ENCODE measurements around the gene MTHFSD. TPM values are rescaled to one million over a fixed set of nuclear protein-coding genes. Genes with fewer than 3 reads are reported as not detected.
A peak's percentile ranks its signal among the peaks of the same experiment; 100 is the strongest.

Gene MTHFSD
- total and polyA plus RNA-seq, 2 of the 8 experiments (the other 6 are each of a cell fraction or from before 2014, with no cell fraction given) = 7.1 to 9.8 TPM

DNA sequence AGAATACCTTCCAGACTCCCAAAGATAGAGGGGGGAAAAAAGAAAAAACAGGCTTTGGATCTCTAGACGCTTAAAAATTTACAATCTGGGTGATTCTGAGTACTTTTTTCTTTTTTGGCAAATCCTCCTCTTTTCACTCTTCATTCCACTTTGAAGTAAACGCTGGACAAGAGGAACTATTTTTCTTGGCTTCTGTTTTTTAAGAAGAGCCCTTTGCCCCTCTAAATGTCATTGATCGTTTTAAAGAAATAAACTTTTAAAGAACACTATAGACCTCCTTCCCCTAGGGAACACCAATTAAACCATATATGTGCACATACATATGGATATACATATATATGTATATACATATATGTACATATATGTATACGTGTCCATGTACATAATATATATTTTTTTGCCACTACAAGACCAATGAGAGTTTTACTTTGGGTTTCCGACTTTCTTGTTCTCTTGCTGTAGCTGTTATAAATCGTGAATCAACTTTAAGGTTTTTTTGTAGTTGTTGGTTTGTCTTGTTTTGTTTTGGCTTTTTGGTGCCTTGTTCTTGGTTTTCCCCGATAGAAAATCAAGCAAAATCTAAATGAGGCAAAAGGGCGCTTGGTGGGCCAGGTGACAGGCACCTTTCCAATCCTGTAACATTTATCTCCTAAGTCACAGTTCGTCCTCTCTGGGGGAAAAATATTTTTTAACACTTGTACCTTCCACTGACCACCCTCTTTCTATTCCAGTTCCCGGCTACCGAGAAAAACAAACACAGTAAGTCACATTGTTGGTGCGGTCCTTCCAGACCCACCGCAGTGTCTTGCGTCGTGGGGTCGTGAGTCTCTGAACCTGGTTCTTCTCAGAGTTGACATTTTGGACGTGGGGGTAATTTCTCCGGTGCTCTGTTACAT lies 40.3 kb downstream of the MTHFSD start:
- H2BK20ac ChIP-seq (ENCODE audit: low read length) = no peak overlapping the region
- H3K27me3 ChIP-seq (replicated peaks in 1 of 4; ENCODE audit: control insufficient read depth in 3 of 4, extremely low read depth in 1 of 4, insufficient read depth in 3 of 4, low read length in 3 of 4) = peaks cover 83 to 97% (median 92%) of the 10 kb centered on the region in 4 experiments
- no peaks in the 10 kb centered on the region; a peak in 1 of 4 replicates for H3K9me3 ChIP-seq (ENCODE audit: insufficient read depth in 2 of 2, low read depth in 1 of 2, low read length in 1 of 2)
- peaks cover 9 to 23% of the 10 kb centered on the region in 2 experiments for H4K20me1 ChIP-seq (replicated peaks in 1 of 2; ENCODE audit: control insufficient read depth in 1 of 2, insufficient read depth in 2 of 2, low read length in 2 of 2)
- FAIRE-seq = no peak
- no peak overlapping the region for H4K8ac ChIP-seq (ENCODE audit: extremely low read depth, insufficient read depth, low read length)
- H3K18ac ChIP-seq (ENCODE audit: extremely low read depth, low read length) = no peak overlapping the region
- no peak overlapping the region for H4K5ac ChIP-seq (ENCODE audit: insufficient read length, low read depth, low read length)
- WGBS, 2 experiments (ENCODE audit: extremely low coverage in 1 of 2, insufficient coverage in 1 of 2, insufficient read length in 1 of 2, insufficient replicate concordance in 2 of 2, low coverage in 1 of 2, low lambda C conversion rate in 2 of 2, missing lambda C conversion rate in 1 of 2) = 17% methylated on average over 18 of the region's 18 CpGs; no CpG with 5 or more reads in 1 of the 2 experiments
- no peak overlapping the region for H2BK5ac ChIP-seq (ENCODE audit: low read depth, low read length)
- ChIA-PET CTCF (ENCODE audit: partially characterized antibody) (no interaction called here), POLR2A (ENCODE audit: partially characterized antibody) (no interaction called here)
- H3K27ac ChIP-seq (ENCODE audit: low read depth, low read length) = no peak overlapping the region
- no peak overlapping the region for H2BK15ac ChIP-seq (ENCODE audit: low read length)
- H3K4ac ChIP-seq (replicated peaks; ENCODE audit: insufficient read length, low read depth, low read length) = no peak overlapping the region
- no peak overlapping the region for H3K14ac ChIP-seq (ENCODE audit: insufficient read length)
- TF ChIP-seq, protein P1, sequence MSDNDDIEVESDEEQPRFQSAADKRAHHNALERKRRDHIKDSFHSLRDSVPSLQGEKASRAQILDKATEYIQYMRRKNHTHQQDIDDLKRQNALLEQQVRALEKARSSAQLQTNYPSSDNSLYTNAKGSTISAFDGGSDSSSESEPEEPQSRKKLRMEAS (IDR thresholded peaks at IDR 0.05) = no peak
- TF ChIP-seq CBX8 (IDR thresholded peaks at IDR 0.05; ENCODE audit: borderline replicate concordance, low read depth, low read length) = peak; percentile 95; the same call in 1 of the 2 replicates
- TF ChIP-seq SAP30 (IDR thresholded peaks at IDR 0.05; ENCODE audit: insufficient read depth, insufficient replicate concordance, low read length) = no peak
- no peak for TF ChIP-seq POLR2AphosphoS5 (IDR thresholded peaks at IDR 0.05; ENCODE audit: low read depth, low read length)
- peak; percentile 94 for TF ChIP-seq RNF2 (IDR thresholded peaks at IDR 0.05; ENCODE audit: borderline replicate concordance, low read depth, low read length, missing control alignments, poor library complexity, severe bottlenecking)
- TF ChIP-seq SP1 (IDR thresholded peaks at IDR 0.05; ENCODE audit: low read depth, low read length) = 0 out of 2 replicates have a peak, but pooled peaks have one; percentile 19
- no peak for TF ChIP-seq RXRA (IDR thresholded peaks at IDR 0.05; ENCODE audit: insufficient read depth, low read depth, low read length)
- no peak overlapping the region for H4K91ac ChIP-seq (replicated peaks; ENCODE audit: insufficient read length, low read length)
- no peak overlapping the region for H3K9ac ChIP-seq (replicated peaks in 1 of 4; ENCODE audit: extremely low read depth in 1 of 4, low read depth in 3 of 4, low read length in 3 of 4)
- no peak overlapping the region for H2BK12ac ChIP-seq (ENCODE audit: low read depth, low read length)
- peak overlapping the region; percentile 37 to 60; a peak in 2 of 4 replicates for H3K4me2 ChIP-seq (ENCODE audit: insufficient read depth in 1 of 2, low read depth in 2 of 2, low read length in 2 of 2)
- no peak overlapping the region for H2AFZ ChIP-seq (ENCODE audit: low read length)
- H3K79me1 ChIP-seq (ENCODE audit: low read depth, low read length) = no peaks in the 10 kb centered on the region
- no peak overlapping the region for H2AK5ac ChIP-seq (ENCODE audit: low read depth, low read length)
- peaks cover 5% of the 10 kb centered on the region; the same call in 1 of the 2 replicates for H3K23me2 ChIP-seq (ENCODE audit: low read depth, low read length)
- H3K23ac ChIP-seq (ENCODE audit: insufficient read length) = no peak overlapping the region
- DNase-seq (ENCODE audit: low read depth in 1 of 2, low spot score in 2 of 2) = no peak
- H3K4me3 ChIP-seq (ENCODE audit: extremely low read depth in 1 of 4, insufficient read depth in 2 of 4, low read depth in 3 of 4, low read length in 4 of 4) = peak overlapping the region in 1 of 4 experiments; percentile 44; a peak in 1 of 8 replicates
- H3K4me1 ChIP-seq (replicated peaks in 1 of 4; ENCODE audit: control insufficient read depth in 3 of 4, insufficient read depth in 4 of 4, low read length in 3 of 4) = peaks cover 3 to 32% (median 18%) of the 10 kb centered on the region in 4 experiments; a peak in 6 of 7 replicates
- no peaks in the 10 kb centered on the region for H3K79me2 ChIP-seq (ENCODE audit: control insufficient read depth in 1 of 2, insufficient read depth in 2 of 2, low read length in 2 of 2)
- H2BK120ac ChIP-seq (replicated peaks; ENCODE audit: low read depth, low read length) = no peak overlapping the region
- no peak overlapping the region for H3K56ac ChIP-seq (replicated peaks; ENCODE audit: insufficient read length, low read depth, low read length)
- H3K36me3 ChIP-seq (ENCODE audit: control insufficient read depth in 2 of 4, insufficient read depth in 4 of 4, low read length in 3 of 4) = peaks cover 0 to 7% (median 0%) of the 10 kb centered on the region in 4 experiments; a peak in 1 of 8 replicates

Data from H1 (cell line).